H1 (cell line): ENCODE results near the gene HS3ST3B1. TPM values are rescaled to one million over a fixed set of nuclear protein-coding genes. Genes with fewer than 3 reads are reported as not detected.

Experiments
- BACH1 ChIP-seq: IDR thresholded peaks from 2 replicates; pipeline ENCODE4 v1.6.1; 2012; ENCODE audit warnings: low read length, improper control_type of control experiment
- BRCA1 ChIP-seq: IDR thresholded peaks from 2 replicates; pipeline ENCODE4 v1.6.1; 2012; ENCODE audit warnings: low read depth, low read length, improper control_type of control experiment
- CHD2 ChIP-seq: IDR thresholded peaks from 2 replicates; pipeline ENCODE4 v1.6.1; 2012; ENCODE audit warnings: low read length, improper control_type of control experiment
- CTBP2 ChIP-seq: IDR thresholded peaks from 2 replicates; pipeline ENCODE4 v1.7.0; 2011; ENCODE audit warnings: borderline replicate concordance, mild to moderate bottlenecking, moderate library complexity, mixed read lengths, low read length; ENCODE audit not compliant: insufficient read depth, insufficient read length
- EZH2 ChIP-seq: fragments of 200-600 bp; sonication (generic); IDR thresholded peaks from 2 replicates; pipeline ENCODE4 v1.7.1; 2012; ENCODE audit warnings: low read depth, mild to moderate bottlenecking, moderate library complexity, low read length, inconsistent platforms; ENCODE audit not compliant: severe bottlenecking
- FOSL1 ChIP-seq: IDR thresholded peaks from 2 replicates; pipeline ENCODE4 v1.6.1; 2011; ENCODE audit warnings: mild to moderate bottlenecking, low read depth, low read length, moderate library complexity; ENCODE audit not compliant: insufficient read depth
- JUN ChIP-seq: IDR thresholded peaks from 2 replicates; pipeline ENCODE4 v1.6.1; 2011; ENCODE audit warnings: low read depth, mild to moderate bottlenecking, improper control_type of control experiment, low read length
- KDM5A ChIP-seq: fragments of 200-600 bp; IDR thresholded peaks from 2 replicates; pipeline ENCODE4 v1.7.1; 2012; ENCODE audit warnings: mild to moderate bottlenecking, low read length, inconsistent platforms, mixed read lengths
- NANOG ChIP-seq: IDR thresholded peaks from 2 replicates; pipeline ENCODE4 v1.6.1; 2011; ENCODE audit warnings: low read length, low read depth, mild to moderate bottlenecking, inconsistent platforms; ENCODE audit not compliant: insufficient read depth, poor library complexity, severe bottlenecking
- PHF8 ChIP-seq: fragments of 200-600 bp; sonication (generic); conservative IDR thresholded peaks from 2 replicates; pipeline ENCODE4 v1.7.1; 2012; ENCODE audit warnings: low read depth, mild to moderate bottlenecking, inconsistent platforms, low read length, moderate library complexity
- POU5F1 ChIP-seq: IDR thresholded peaks from 2 replicates; pipeline ENCODE4 v1.6.1; 2011; ENCODE audit warnings: low read depth, mild to moderate bottlenecking, low read length, moderate library complexity
- RXRA ChIP-seq: IDR thresholded peaks from 2 replicates; pipeline ENCODE4 v1.6.1; 2011; ENCODE audit warnings: low read depth, mild to moderate bottlenecking, low read length, moderate library complexity; ENCODE audit not compliant: insufficient read depth
- SAP30 ChIP-seq: fragments of 300-600 bp; sonication (generic); IDR thresholded peaks from 2 replicates; pipeline ENCODE4 v1.7.1; 2012; ENCODE audit warnings: low read length, moderate library complexity, mild to moderate bottlenecking, inconsistent platforms; ENCODE audit not compliant: insufficient read depth, insufficient replicate concordance
- SIRT6 ChIP-seq: IDR thresholded peaks from one replicate; pipeline ENCODE4 v1.7.1; 2012; ENCODE audit warnings: low read length, inconsistent platforms
- SP1 ChIP-seq: IDR thresholded peaks from 2 replicates; pipeline ENCODE4 v1.6.1; 2011; ENCODE audit warnings: low read depth, low read length
- TAF1 ChIP-seq: IDR thresholded peaks from 2 replicates; pipeline ENCODE4 v1.6.1; 2011; ENCODE audit warnings: mild to moderate bottlenecking, low read depth, low read length
- TAF7 ChIP-seq: optimal IDR thresholded peaks from 2 replicates; pipeline ENCODE3; 2011; ENCODE audit warnings: low read depth, mild to moderate bottlenecking, inconsistent platforms, low read length, moderate library complexity, borderline replicate concordance
- TBP ChIP-seq: IDR thresholded peaks from 2 replicates; pipeline ENCODE4 v1.6.1; 2011; ENCODE audit warnings: low read depth, low read length, improper control_type of control experiment
- TCF12 ChIP-seq: IDR thresholded peaks from 2 replicates; pipeline ENCODE4 v1.6.1; 2011; ENCODE audit warnings: low read depth, mild to moderate bottlenecking, low read length
- polyA plus RNA-seq, 7 experiments: library from polyadenylated mRNA; depleted of rRNA in 3 of 7; stranded (reverse) in 5 of 7; unstranded in 2 of 7; fragments of >200 nt in 5 of 7; fragments of 200-250 nt in 2 of 7; gene quantifications; 1 replicate in 5 of 7; 2 replicates in 1 of 7; 4 replicates in 1 of 7; pipeline versions ENCODE4 v1.2.1 to v1.2.3, GENCODE V29; 2011 to 2013; ENCODE audit warnings: missing spikeins in 2 of 7, mixed read lengths in 2 of 7
- total RNA-seq: library from RNA; stranded (reverse); fragmentation: NEBNext Ultra II Directional; extraction: Animal tissue kit (Norgen Biotek cat#: 25700); gene quantifications from 2 replicates; pipeline ENCODE4 v1.2.1, GENCODE V29; 2021
- TF ChIP-seq, protein P1 (sequence below), 3 experiments: IDR thresholded peaks; 1 replicate in 2 of 3; 2 replicates in 1 of 3; pipeline versions ENCODE4 v1.5.1 to v1.6.1; 2011; ENCODE audit warnings: low read length in 3 of 3, mild to moderate bottlenecking in 3 of 3, inconsistent platforms in 2 of 3, low read depth in 1 of 3, moderate library complexity in 1 of 3; ENCODE audit not compliant: insufficient read depth in 1 of 3; ENCODE audit errors: control extremely low read depth in 1 of 3
- TF ChIP-seq, protein P2 (sequence below): IDR thresholded peaks from 2 replicates; pipeline ENCODE4 v1.6.1; 2012; ENCODE audit warnings: inconsistent platforms

Gene HS3ST3B1
- total and polyA plus RNA-seq, 2 of the 8 experiments (the other 6 are each of a cell fraction or from before 2014, with no cell fraction given): 4.7 to 14.4 TPM

- no peak for TF ChIP-seq BACH1
- no peak for TF ChIP-seq KDM5A
- TF ChIP-seq JUN: no peak
- no peak for TF ChIP-seq TCF12
- TF ChIP-seq FOSL1: no peak
- no peak for TF ChIP-seq SAP30
- TF ChIP-seq PHF8: peak; percentile 48; the same call in 1 of the 2 replicates
- TF ChIP-seq EZH2: no peak
- TF ChIP-seq TAF7: peak; percentile 81
- TF ChIP-seq, protein P1, sequence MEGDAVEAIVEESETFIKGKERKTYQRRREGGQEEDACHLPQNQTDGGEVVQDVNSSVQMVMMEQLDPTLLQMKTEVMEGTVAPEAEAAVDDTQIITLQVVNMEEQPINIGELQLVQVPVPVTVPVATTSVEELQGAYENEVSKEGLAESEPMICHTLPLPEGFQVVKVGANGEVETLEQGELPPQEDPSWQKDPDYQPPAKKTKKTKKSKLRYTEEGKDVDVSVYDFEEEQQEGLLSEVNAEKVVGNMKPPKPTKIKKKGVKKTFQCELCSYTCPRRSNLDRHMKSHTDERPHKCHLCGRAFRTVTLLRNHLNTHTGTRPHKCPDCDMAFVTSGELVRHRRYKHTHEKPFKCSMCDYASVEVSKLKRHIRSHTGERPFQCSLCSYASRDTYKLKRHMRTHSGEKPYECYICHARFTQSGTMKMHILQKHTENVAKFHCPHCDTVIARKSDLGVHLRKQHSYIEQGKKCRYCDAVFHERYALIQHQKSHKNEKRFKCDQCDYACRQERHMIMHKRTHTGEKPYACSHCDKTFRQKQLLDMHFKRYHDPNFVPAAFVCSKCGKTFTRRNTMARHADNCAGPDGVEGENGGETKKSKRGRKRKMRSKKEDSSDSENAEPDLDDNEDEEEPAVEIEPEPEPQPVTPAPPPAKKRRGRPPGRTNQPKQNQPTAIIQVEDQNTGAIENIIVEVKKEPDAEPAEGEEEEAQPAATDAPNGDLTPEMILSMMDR (IDR thresholded peaks at IDR 0.05; ENCODE audit: control extremely low read depth in 1 of 3, insufficient read depth in 1 of 3, low read depth in 1 of 3, low read length in 3 of 3): no peak
- no peak for TF ChIP-seq BRCA1
- TF ChIP-seq, protein P2, sequence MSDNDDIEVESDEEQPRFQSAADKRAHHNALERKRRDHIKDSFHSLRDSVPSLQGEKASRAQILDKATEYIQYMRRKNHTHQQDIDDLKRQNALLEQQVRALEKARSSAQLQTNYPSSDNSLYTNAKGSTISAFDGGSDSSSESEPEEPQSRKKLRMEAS: peak; percentile 31
- TF ChIP-seq SP1: peak; percentile 92
- TF ChIP-seq CTBP2: peak; percentile 27
- no peak for TF ChIP-seq NANOG
- peak; percentile 88 for TF ChIP-seq TBP
- peak; percentile 95 for TF ChIP-seq TAF1
- no peak for TF ChIP-seq RXRA
- TF ChIP-seq POU5F1: no peak
- peak; percentile 56 for TF ChIP-seq CHD2
- no peak for TF ChIP-seq SIRT6
Observed at GRCh38 chr17:14300575-14301278, at the start of gene HS3ST3B1 (continued).
